ENCODE results near the gene GATM.
"Not testable (repeated sequence)": the region's sequence is repeated elsewhere in the genome, so short reads cannot be mapped to it uniquely, and the experiment has no call there.

GATM gene

GRCh38 chr15:45349623-45350022 lies 28.7 kb downstream of the GATM start:
- DNase-seq = no peak

- no peak for DNase-seq
These were observed 30.4 kb downstream of the GATM start for GRCh38 chr15:45347989-45348388.

DNA sequence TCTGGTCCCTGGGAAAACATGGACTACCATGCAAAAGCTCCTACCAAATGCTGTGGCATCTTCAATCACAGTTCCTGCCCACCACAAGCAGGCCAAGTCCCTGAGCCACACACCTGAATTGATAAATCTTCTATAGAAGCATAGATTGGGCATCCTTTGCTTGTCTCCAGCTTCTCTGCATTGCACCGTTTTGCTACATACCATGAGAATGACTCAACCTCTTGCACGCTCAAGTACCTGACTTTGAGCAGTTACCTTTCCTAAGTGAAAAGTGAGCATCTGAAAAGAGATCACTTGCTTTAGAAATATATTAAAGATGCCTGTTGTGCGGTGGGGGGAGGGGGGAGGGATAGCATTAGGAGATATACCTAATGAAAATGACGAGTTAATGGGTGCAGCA lies 31.3 kb downstream of the GATM start:
- DNase-seq = no peak

- no peak for DNase-seq
These were observed 32.0 kb downstream of the GATM start for GRCh38 chr15:45346381-45346780.

GRCh38 chr15:45343258-45343860 lies 35.0 kb downstream of the GATM start:
- DNase-seq = no peak

GRCh38 chr15:45341790-45342189 lies 36.6 kb downstream of the GATM start:
- DNase-seq = no peak

GRCh38 chr15:45340429-45340828 lies 37.9 kb downstream of the GATM start:
- DNase-seq = no peak

DNA sequence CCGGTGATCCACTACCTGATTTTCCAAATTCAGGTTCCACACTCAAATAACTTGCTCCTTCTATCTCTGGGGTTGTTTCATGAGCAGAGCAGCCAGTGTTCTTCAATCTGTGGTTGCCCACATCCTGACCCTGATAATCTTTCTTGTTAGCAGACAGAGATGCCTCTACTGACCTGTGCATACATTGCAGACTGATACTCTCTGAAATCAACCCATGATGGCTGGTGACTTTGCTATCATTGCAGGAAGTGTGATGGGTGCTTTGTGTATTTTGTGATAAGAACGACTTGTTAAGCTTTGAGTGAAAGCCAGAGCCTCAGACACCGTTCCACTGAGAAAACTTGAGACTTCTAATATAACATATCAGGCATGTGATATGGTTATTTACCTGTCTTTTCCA lies 39.9 kb downstream of the GATM start:
- DNase-seq = no peak

DNA sequence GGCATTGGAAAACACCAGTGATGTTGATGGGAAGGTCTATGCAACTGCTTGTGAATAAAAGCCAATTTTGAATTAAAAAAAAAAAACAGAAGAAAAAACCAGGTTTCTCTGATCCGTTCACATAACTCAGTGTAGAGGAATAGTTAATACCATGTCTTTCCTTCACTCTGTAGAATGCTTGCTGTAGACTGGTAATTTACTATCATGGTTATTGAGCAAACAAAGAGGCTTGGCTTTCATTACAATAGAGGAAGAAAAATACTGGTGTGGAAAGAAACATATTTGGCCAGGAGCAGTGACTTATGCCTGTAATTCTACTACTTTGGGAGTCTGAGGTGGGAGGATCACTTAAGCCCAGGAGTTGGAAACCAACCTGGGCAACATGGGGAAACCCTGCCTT lies 41.1 kb downstream of the GATM start:
- DNase-seq = no peak

GRCh38 chr15:45333550-45333949 lies 44.8 kb downstream of the GATM start:
- no peak for DNase-seq

DNA sequence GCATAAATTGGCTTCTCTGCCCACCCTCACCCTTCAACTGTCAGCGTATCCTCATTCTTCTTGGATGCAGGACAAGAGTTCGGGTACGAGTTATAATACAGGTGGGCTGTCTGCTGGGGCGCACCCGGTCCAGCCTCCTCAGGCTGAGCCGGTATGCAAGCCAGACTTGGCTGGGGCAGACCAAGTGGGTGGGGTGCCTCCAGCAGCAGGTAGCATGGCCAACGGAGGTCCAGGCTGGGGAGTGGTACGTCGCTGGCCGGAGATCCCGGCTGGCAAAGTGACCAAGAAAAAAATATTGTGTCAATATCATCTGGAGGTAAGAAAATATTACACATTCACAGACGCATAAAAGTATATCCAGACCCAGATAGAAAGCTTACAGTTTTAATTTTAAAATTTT lies 45.6 kb downstream of the GATM start:
- DNase-seq = no peak

DNA sequence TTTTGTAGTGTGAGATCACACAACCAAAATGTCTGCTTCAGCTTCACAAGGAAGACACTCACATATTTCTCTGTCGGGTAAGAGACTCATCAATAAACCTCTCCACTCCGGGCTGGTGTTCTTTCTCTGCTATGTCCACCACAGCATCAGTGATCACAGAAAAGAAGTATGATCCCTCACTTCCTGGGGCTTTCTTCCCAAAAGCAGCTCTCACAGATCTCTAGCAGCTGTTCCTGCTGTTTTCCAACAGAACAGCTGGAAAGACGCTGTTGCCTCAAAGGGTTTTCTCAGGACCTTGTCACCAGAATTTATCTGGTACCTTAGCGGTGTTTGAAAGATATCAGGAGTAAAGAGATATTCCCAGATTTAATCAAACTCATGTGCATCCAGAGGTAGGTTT lies 46.4 kb downstream of the GATM start:
- no peak for DNase-seq

- DNase-seq = no peak
These were observed 49.7 kb downstream of the GATM start for GRCh38 chr15:45328663-45329062.

DNA sequence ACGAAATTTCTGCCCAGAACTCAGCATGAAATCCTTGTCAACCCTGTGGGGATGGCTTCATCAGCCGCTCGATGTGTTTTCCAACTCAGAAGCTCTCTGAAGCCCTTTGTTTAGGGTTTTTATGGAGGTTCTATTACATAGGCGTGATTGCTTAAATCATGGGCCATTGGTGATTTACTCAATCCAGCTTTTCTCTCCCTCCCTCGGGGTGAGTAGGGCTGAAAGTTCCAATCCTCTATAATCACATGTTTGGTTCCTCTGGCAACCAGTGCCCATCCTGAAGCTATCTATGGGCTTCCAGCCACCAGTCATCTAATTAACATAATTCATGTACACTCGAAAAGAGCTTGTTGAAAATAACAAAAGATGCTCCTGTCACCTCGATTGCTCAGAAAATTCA lies 51.6 kb downstream of the GATM start:
- DNase-seq = no peak

GRCh38 chr15:45326280-45326679 lies 52.1 kb downstream of the GATM start:
- no peak for DNase-seq

GRCh38 chr15:45320581-45321205 lies 57.7 kb downstream of the GATM start:
- no peak for DNase-seq

DNA sequence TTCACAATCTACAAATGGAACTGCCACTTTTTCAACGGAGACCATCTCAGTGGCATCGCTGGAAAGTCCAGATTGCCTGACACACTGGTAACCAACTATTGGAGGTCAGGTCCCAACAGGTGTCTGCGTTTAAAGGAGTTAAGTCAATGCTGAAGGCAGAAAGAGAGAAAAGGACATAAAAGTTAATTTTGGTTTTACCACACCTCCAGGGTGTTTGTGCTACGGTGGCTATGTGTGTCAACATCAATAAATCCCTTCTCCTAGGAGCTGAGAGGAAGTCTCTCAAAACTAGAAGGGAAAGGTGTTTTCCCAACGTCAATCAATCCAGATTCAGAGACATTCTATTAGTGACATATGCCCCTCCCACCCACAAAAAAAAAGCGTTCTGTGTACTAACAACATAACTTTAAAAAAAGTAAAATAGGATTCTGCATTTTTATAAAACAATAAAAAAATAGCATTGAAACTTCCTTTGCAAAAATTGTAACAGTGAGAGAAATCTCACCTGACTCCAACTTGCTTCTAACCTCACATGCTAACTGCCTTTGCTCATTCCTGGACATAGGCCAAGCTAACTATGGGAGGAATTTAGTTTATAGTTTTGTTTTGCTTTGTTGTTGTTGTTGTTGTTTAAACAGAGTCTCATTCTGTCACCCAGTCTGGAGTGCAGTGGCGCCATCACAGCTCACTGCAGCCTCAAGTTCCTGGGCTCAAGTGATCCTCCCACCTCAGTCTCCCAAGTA lies 58.7 kb downstream of the GATM start:
- no peak for DNase-seq

GRCh38 chr15:45314960-45315359 lies 63.4 kb downstream of the GATM start:
- DNase-seq = no peak

- DNase-seq = not testable (repeated sequence)
These were observed 64.2 kb downstream of the GATM start for GRCh38 chr15:45314117-45314516.
